ENCODE results near the gene TSR3.

- TF ChIP-seq CTCF (IDR thresholded peaks at IDR 0.05; ENCODE audit: low read depth, low read length, poor library complexity, severe bottlenecking) (no peak), EZH2phosphoT487 (IDR thresholded peaks at IDR 0.05; ENCODE audit: borderline replicate concordance, low read length) (no peak)
Measured at GRCh38 chr16:1331712-1332617, 19.7 kb downstream of the TSR3 start.
